Transverse colon (tissue), 4 donors: ENCODE results near the gene PDE7B. TPM values are rescaled to one million over a fixed set of nuclear protein-coding genes. Genes with fewer than 3 reads are reported as not detected.

Source experiments
- DNase-seq: peaks from one replicate; pipeline ENCODE4 v3.0.0-alpha.2; 2019
- H3K27ac ChIP-seq, 4 donors: fragments of 200-600 bp; sonication (generic); 2 replicates each; pipeline ENCODE4 v1.5.1; 2016 to 2018; ENCODE audit warnings: inconsistent platforms in 4 of 4
- H3K27me3 ChIP-seq: fragments of 200-600 bp; sonication (generic); 2 replicates; pipeline ENCODE4 v1.5.1; 2017; ENCODE audit warnings: inconsistent platforms
- H3K36me3 ChIP-seq, 4 donors: fragments of 200-600 bp; sonication (generic); 2 replicates each; pipeline ENCODE4 v1.5.1; 2017 to 2019; ENCODE audit warnings: inconsistent platforms in 4 of 4
- H3K4me1 ChIP-seq, 4 donors: fragments of 200-600 bp; sonication (generic); 2 replicates each; pipeline ENCODE4 v1.5.1; 2017 to 2020; ENCODE audit warnings: inconsistent platforms in 4 of 4
- H3K4me3 ChIP-seq, 4 donors: fragments of 200-600 bp; sonication (generic); 1 replicate in 1 of 4; 2 replicates in 3 of 4; pipeline versions ENCODE4 v1.5.1 to v1.6.1; 2017 to 2019; ENCODE audit warnings: inconsistent platforms in 4 of 4
- H3K9me3 ChIP-seq, 2 donors: fragments of 200-600 bp; sonication (generic); 2 replicates each; pipeline ENCODE4 v1.5.1; 2017 to 2019; ENCODE audit warnings: inconsistent platforms in 2 of 2
- EP300 ChIP-seq: sonication (generic); formaldehyde crosslinking; IDR thresholded peaks from one replicate; pipeline ENCODE4 v1.6.1; 2017; ENCODE audit warnings: antibody characterized with exemption, low read depth
- POLR2A ChIP-seq: fragments of 450-650 bp; IDR thresholded peaks from one replicate; pipeline ENCODE4 v1.6.1; 2016; ENCODE audit warnings: antibody characterized with exemption, mild to moderate bottlenecking, moderate library complexity
- POLR2AphosphoS5 ChIP-seq, 3 donors: sonication (generic); formaldehyde crosslinking; IDR thresholded peaks; one replicate each; pipeline ENCODE4 v1.6.1; 2016; ENCODE audit warnings: antibody characterized with exemption in 3 of 3
- WGBS, 2 donors: methylation state at CpG; one replicate each; pipeline ENCODE4 v1.1.5; 2018; ENCODE audit warnings: low coverage in 1 of 2; 5-methylcytosine and 5-hydroxymethylcytosine counted together
- in situ Hi-C, 4 donors: fragments of 200-750 bp; cut with MboI; loops; one replicate each; pipeline versions ENCODE4 v1.15.0 to v1.15.1; 2017; ENCODE audit warnings: low sequenced_read_pairs in 3 of 4, low pct_ligation_motif_present in 1 of 4, low pct_unique_long_range_greater_than_20kb in 1 of 4
- intact Hi-C: fragments of 100-400 bp; cut with DNase I; formaldehyde crosslinking; loops from one replicate; pipeline ENCODE4 v1.15.1; 2023; ENCODE audit warnings: low total_unique reads
- total RNA-seq, 4 donors: library from RNA; depleted of rRNA; stranded (reverse); fragments of >200 nt; gene quantifications; one replicate each; pipeline ENCODE4 v1.1.0, GENCODE V29; 2016
- TF ChIP-seq, protein P1 (sequence below), 5 experiments: fragments of 200-600 bp in 3 of 5; fragments of 450-650 bp in 2 of 5; sonication (generic) in 3 of 5; IDR thresholded peaks; 1 replicate in 2 of 5; 2 replicates in 3 of 5; pipeline ENCODE4 v1.5.1; 2016 to 2017; ENCODE audit warnings: antibody characterized with exemption in 5 of 5, inconsistent platforms in 3 of 5, mild to moderate bottlenecking in 2 of 5, moderate library complexity in 1 of 5

The PDE7B gene
- total RNA-seq, 4 donors from 2014 or later: 0.40 to 2.2 (median 1.4) TPM

DNA sequence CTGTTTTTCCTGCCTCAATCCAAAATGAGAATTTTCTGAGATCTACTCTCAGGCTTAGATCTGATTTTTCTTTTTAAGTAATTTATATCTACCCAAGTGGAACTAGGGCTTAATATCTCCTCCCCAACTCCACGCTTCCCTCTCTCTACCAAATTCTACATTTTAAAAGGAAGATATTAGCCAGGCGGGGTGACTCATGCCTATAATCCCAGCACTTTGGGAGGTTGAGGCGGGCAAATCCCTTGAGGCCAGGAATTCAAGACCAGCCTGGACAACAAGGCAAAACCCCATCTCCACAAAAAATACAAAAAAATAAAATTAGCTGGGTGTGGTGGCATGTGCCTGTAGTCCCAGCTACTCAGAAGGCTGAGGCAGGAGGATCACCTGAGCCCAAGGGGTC, 337.6 kb downstream of the PDE7B start:
- in situ Hi-C loops (no loop called here), intact Hi-C loops (no loop called here)
- H3K4me3 ChIP-seq: no peak overlapping the region
- TF ChIP-seq, protein P1, sequence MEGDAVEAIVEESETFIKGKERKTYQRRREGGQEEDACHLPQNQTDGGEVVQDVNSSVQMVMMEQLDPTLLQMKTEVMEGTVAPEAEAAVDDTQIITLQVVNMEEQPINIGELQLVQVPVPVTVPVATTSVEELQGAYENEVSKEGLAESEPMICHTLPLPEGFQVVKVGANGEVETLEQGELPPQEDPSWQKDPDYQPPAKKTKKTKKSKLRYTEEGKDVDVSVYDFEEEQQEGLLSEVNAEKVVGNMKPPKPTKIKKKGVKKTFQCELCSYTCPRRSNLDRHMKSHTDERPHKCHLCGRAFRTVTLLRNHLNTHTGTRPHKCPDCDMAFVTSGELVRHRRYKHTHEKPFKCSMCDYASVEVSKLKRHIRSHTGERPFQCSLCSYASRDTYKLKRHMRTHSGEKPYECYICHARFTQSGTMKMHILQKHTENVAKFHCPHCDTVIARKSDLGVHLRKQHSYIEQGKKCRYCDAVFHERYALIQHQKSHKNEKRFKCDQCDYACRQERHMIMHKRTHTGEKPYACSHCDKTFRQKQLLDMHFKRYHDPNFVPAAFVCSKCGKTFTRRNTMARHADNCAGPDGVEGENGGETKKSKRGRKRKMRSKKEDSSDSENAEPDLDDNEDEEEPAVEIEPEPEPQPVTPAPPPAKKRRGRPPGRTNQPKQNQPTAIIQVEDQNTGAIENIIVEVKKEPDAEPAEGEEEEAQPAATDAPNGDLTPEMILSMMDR (IDR thresholded peaks at IDR 0.05): no peak
- no peak for TF ChIP-seq POLR2A
- TF ChIP-seq POLR2AphosphoS5 (IDR thresholded peaks at IDR 0.05): no peak
- no peak for TF ChIP-seq EP300
- peaks cover 0 to 4% (median 0%) of the 10 kb centered on the region in 4 donors for H3K4me1 ChIP-seq
- no peaks in the 10 kb centered on the region for H3K9me3 ChIP-seq
- 71 to 91% methylated on average over 1 to 3 of the region's 3 CpGs for WGBS, 2 donors
- no peak overlapping the region for H3K27ac ChIP-seq
- no peaks in the 10 kb centered on the region for H3K36me3 ChIP-seq
- no peak for DNase-seq
- H3K27me3 ChIP-seq: no peaks in the 10 kb centered on the region

DNA sequence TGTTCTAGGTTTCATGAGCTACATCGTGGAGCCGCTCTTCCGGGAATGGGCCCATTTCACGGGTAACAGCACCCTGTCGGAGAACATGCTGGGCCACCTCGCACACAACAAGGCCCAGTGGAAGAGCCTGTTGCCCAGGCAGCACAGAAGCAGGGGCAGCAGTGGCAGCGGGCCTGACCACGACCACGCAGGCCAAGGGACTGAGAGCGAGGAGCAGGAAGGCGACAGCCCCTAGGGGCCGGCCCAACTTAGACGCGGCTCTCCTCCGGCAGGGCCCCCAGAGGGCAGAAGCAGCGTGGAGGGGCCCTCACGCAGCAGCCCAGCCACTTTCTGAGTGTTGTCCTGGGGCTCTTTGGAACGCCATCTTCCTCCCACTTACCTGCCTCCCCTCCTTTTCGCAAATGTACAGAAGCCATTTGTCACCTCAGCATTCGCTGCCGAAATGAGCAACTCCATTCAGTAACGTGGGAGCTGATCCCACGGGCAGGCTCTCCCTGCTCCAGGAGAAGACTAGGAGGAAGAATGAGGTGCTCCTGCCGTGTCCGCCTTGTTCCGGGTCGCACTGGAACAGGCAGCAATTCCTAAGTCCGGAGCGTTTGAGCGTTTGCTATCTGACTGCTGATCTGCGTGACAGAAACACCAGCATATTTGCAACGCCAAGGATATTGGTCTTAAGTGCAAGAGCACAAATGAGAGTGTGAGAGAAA, 340.3 kb downstream of the PDE7B start:
- no peak for DNase-seq
- peaks cover 0 to 4% (median 0%) of the 10 kb centered on the region in 4 donors for H3K4me1 ChIP-seq
- H3K27me3 ChIP-seq: no peaks in the 10 kb centered on the region
- H3K36me3 ChIP-seq: no peaks in the 10 kb centered on the region
- no peak overlapping the region for H3K27ac ChIP-seq
- no peaks in the 10 kb centered on the region for H3K9me3 ChIP-seq
- no peak overlapping the region for H3K4me3 ChIP-seq
- intact Hi-C loops (no loop called here), in situ Hi-C loops (no loop called here)
- WGBS, 2 donors: 94 to 96% methylated on average over 17 to 32 of the region's 32 CpGs
- TF ChIP-seq POLR2A: no peak
- TF ChIP-seq EP300: no peak
- TF ChIP-seq POLR2AphosphoS5 (IDR thresholded peaks at IDR 0.05): no peak
- TF ChIP-seq, protein P1 (IDR thresholded peaks at IDR 0.05): no peak

DNA sequence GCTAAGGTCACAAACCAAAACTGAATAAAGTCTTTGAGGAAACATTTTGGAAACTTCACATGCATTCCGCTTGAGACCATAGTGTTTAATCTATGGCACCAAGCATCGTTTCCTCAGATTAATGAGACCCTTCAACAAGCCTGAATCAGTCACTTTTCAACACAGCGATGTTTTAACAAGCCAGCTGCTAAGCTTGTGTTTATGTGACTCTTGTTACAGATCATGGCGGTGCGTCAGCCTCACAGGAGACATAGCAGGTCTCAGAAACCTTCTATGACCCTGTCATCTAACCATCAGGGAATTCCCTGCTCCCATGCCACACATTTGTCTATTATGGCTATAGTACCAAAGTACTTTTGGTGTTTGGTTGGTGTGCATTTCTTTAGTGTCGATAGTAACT, 341.4 kb downstream of the PDE7B start:
- Histone ChIP-seq H3K4me3 (no peak overlapping the region), H3K27me3 (no peaks in the 10 kb centered on the region), H3K27ac (no peak overlapping the region), H3K9me3 (no peaks in the 10 kb centered on the region), H3K36me3 (no peaks in the 10 kb centered on the region), H3K4me1 (peaks cover 0 to 4% (median 0%) of the 10 kb centered on the region in 4 donors)
- 71 to 95% methylated on average over 6 of the region's 6 CpGs for WGBS, 2 donors
- TF ChIP-seq EP300 (no peak), POLR2AphosphoS5 (IDR thresholded peaks at IDR 0.05) (no peak), POLR2A (no peak)
- TF ChIP-seq, protein P1 (IDR thresholded peaks at IDR 0.05): no peak
- in situ Hi-C loops (no loop called here), intact Hi-C loops (no loop called here)
- DNase-seq: no peak

DNA sequence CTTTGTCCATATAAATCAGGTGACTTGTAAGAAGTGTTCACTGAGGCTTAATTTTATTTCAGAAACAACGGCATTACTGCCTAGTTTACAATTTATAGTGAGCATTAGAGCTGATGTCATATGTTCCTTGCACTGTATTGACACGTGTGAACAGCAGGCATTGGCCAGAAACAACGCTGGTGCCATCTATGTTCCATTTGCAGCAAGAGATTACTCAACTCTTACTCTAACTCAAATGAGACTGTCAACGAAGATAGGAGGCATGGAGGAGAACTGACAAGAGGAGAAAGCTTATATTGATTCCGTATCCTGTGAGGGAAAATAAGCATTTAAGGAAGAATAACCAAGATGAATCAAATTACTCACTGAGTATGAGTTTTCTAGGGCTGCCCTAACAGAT, 350.2 kb downstream of the PDE7B start:
- H3K36me3 ChIP-seq: no peaks in the 10 kb centered on the region
- WGBS, 2 donors: 50 to 56% methylated on average over 2 to 5 of the region's 5 CpGs
- in situ Hi-C loops: loop anchor here in 1 of 4 donors (25.0 kb wide), 1 partner anchor 664 kb away; no protein-coding TSS in a partner anchor
- H3K9me3 ChIP-seq: no peaks in the 10 kb centered on the region
- intact Hi-C loops: no loop called here
- DNase-seq: no peak
- no peak overlapping the region for H3K4me3 ChIP-seq
- TF ChIP-seq POLR2AphosphoS5 (IDR thresholded peaks at IDR 0.05) (no peak), EP300 (no peak), POLR2A (no peak)
- TF ChIP-seq, protein P1 (IDR thresholded peaks at IDR 0.05): no peak
- H3K27ac ChIP-seq: no peak overlapping the region
- no peaks in the 10 kb centered on the region for H3K27me3 ChIP-seq
- H3K4me1 ChIP-seq: no peaks in the 10 kb centered on the region
